HEK293 (cell line): ENCODE measurements around the gene RASA2.

ENCODE experiments used
- CTCF ChIA-PET: fragments of 350-600 bp; formaldehyde crosslinking; extraction: SDS; loops from one replicate; lab custom pipeline; 2021; ENCODE audit warnings: antibody characterized with exemption; lab: Yijun Ruan, JAX
- POLR2A ChIA-PET: fragments of 300-600 bp; formaldehyde crosslinking; extraction: SDS; loops from one replicate; lab custom pipeline; 2020; ENCODE audit warnings: antibody characterized with exemption, inconsistent platforms; lab: Yijun Ruan, JAX
- H3K27ac ChIP-seq: fragments of 200-500 bp; sonication (Bioruptor generic); 2 replicates; pipeline ENCODE4 v1.5.1; 2014; ENCODE audit warnings: low read depth, low read length, control low read depth, inconsistent platforms; ENCODE audit errors: extremely low read depth
- H3K36me3 ChIP-seq, 2 experiments: fragments of 200-500 bp in 1 of 2; sonication (Bioruptor generic) in 1 of 2; 1 replicate in 1 of 2; 2 replicates in 1 of 2; pipeline ENCODE4 v1.5.1; 2014 to 2017; ENCODE audit warnings: inconsistent platforms in 2 of 2, low read length in 2 of 2; ENCODE audit not compliant: control insufficient read depth in 2 of 2, insufficient read depth in 1 of 2
- H3K4me1 ChIP-seq: fragments of 200-500 bp; sonication (Bioruptor generic); 2 replicates; pipeline ENCODE4 v1.5.1; 2014; ENCODE audit warnings: mild to moderate bottlenecking, low read length, inconsistent platforms; ENCODE audit not compliant: control insufficient read depth, insufficient read depth
- H3K4me3 ChIP-seq: 2 replicates; pipeline ENCODE4 v1.5.1; 2011; ENCODE audit warnings: low read depth, mild to moderate bottlenecking, control low read depth, low read length, moderate library complexity
- H3K9me3 ChIP-seq: fragments of 200-500 bp; sonication (Bioruptor generic); 2 replicates; pipeline ENCODE4 v1.5.1; 2014; ENCODE audit warnings: low read depth, low read length, inconsistent platforms; ENCODE audit not compliant: control insufficient read depth, insufficient read depth
- AEBP2 ChIP-seq: fragments of 450-650 bp; formaldehyde crosslinking; IDR thresholded peaks from 2 replicates; pipeline ENCODE4 v1.5.1; 2016; ENCODE audit warnings: missing biosample characterization, missing genetic modification characterization, borderline replicate concordance
- GLIS1 ChIP-seq: fragments of 450-650 bp; formaldehyde crosslinking; IDR thresholded peaks from 2 replicates; pipeline ENCODE4 v1.5.1; 2016; ENCODE audit warnings: missing biosample characterization, missing genetic modification characterization
- HOXA7 ChIP-seq: sonication (generic); formaldehyde crosslinking; IDR thresholded peaks from 2 replicates; pipeline ENCODE4 v1.8.1; 2022; ENCODE audit warnings: missing genetic modification reagents, borderline replicate concordance
- SCRT1 ChIP-seq: fragments of 450-650 bp; formaldehyde crosslinking; IDR thresholded peaks from 2 replicates; pipeline ENCODE4 v1.5.1; 2016; ENCODE audit warnings: missing biosample characterization, missing genetic modification characterization, borderline replicate concordance
- SP7 ChIP-seq: fragments of 450-650 bp; formaldehyde crosslinking; IDR thresholded peaks from 2 replicates; pipeline ENCODE4 v1.5.1; 2016; ENCODE audit warnings: missing biosample characterization, missing genetic modification characterization
- YY2 ChIP-seq: fragments of 450-650 bp; formaldehyde crosslinking; IDR thresholded peaks from 2 replicates; pipeline ENCODE4 v1.5.1; 2016; ENCODE audit warnings: missing biosample characterization, missing genetic modification characterization
- ZBTB21 ChIP-seq: fragments of 450-650 bp; formaldehyde crosslinking; IDR thresholded peaks from 2 replicates; pipeline ENCODE4 v1.5.1; 2017; ENCODE audit warnings: missing biosample characterization, missing genetic modification characterization
- ZNF114 ChIP-seq: fragments of 450-650 bp; formaldehyde crosslinking; IDR thresholded peaks from 2 replicates; pipeline ENCODE4 v1.5.0; 2017; ENCODE audit warnings: missing biosample characterization, missing genetic modification characterization
- ZNF121 ChIP-seq: fragments of 450-650 bp; formaldehyde crosslinking; IDR thresholded peaks from 2 replicates; pipeline ENCODE4 v1.5.1; 2016; ENCODE audit warnings: missing biosample characterization, missing genetic modification characterization
- ZNF146 ChIP-seq: fragments of 450-650 bp; formaldehyde crosslinking; IDR thresholded peaks from 2 replicates; pipeline ENCODE4 v1.5.1; 2016; ENCODE audit warnings: missing biosample characterization, missing genetic modification characterization
- ZNF223 ChIP-seq: fragments of 450-650 bp; formaldehyde crosslinking; IDR thresholded peaks from 2 replicates; pipeline ENCODE4 v1.5.1; 2016; ENCODE audit warnings: missing biosample characterization, missing genetic modification characterization
- ZNF23 ChIP-seq: fragments of 450-650 bp; formaldehyde crosslinking; IDR thresholded peaks from 2 replicates; pipeline ENCODE4 v1.5.1; 2016; ENCODE audit warnings: missing biosample characterization, missing genetic modification characterization, borderline replicate concordance
- ZNF324 ChIP-seq: fragments of 450-650 bp; formaldehyde crosslinking; IDR thresholded peaks from 2 replicates; pipeline ENCODE4 v1.5.1; 2016; ENCODE audit warnings: missing biosample characterization, missing genetic modification characterization
- ZNF398 ChIP-seq: fragments of 450-650 bp; formaldehyde crosslinking; IDR thresholded peaks from 2 replicates; pipeline ENCODE4 v1.5.1; 2017; ENCODE audit warnings: missing biosample characterization, missing genetic modification characterization
- ZNF521 ChIP-seq: fragments of 450-650 bp; formaldehyde crosslinking; IDR thresholded peaks from 2 replicates; pipeline ENCODE4 v1.5.1; 2017; ENCODE audit warnings: missing biosample characterization, mild to moderate bottlenecking, missing genetic modification characterization
- ZNF560 ChIP-seq: fragments of 450-650 bp; formaldehyde crosslinking; IDR thresholded peaks from 2 replicates; pipeline ENCODE4 v1.5.1; 2017; ENCODE audit warnings: missing biosample characterization, missing genetic modification characterization, borderline replicate concordance
- ZNF639 ChIP-seq: fragments of 450-650 bp; formaldehyde crosslinking; IDR thresholded peaks from 2 replicates; pipeline ENCODE4 v1.5.1; 2016; ENCODE audit warnings: missing biosample characterization, missing genetic modification characterization
- ZNF645 ChIP-seq: fragments of 450-650 bp; formaldehyde crosslinking; IDR thresholded peaks from 2 replicates; pipeline ENCODE4; 2016; ENCODE audit warnings: missing biosample characterization, missing genetic modification characterization
- ZNF660 ChIP-seq: fragments of 450-650 bp; IDR thresholded peaks from 2 replicates; pipeline ENCODE4 v1.5.1; 2018; ENCODE audit warnings: missing biosample characterization, mild to moderate bottlenecking, missing genetic modification characterization
- ZXDB ChIP-seq: fragments of 450-650 bp; formaldehyde crosslinking; IDR thresholded peaks from 2 replicates; pipeline ENCODE4 v1.5.1; 2016; ENCODE audit warnings: missing biosample characterization, missing genetic modification characterization

The RASA2 gene

GRCh38 chr3:141649871-141650270, 163.0 kb downstream of the RASA2 start:
- POLR2A ChIA-PET, result no interaction called here
- Histone ChIP-seq H3K36me3 (no peaks in the 10 kb centered on the region), H3K27ac (no peak overlapping the region), H3K4me3 (no peak overlapping the region), H3K4me1 (no peaks in the 10 kb centered on the region), H3K9me3 (no peaks in the 10 kb centered on the region)
- CTCF ChIA-PET, result interaction anchor here (0.7 to 1.1 kb wide), 2 partner anchors 49 to 289 kb away, joined by 3 read pairs; no protein-coding TSS in a partner anchor
- TF ChIP-seq HOXA7 (CRISPR knock-in tag), result no peak
- TF ChIP-seq ZNF23 (tag by site-specific recombination), result no peak
- no peak for TF ChIP-seq ZNF660 (tag by site-specific recombination)
- TF ChIP-seq ZNF146 (tag by site-specific recombination), result no peak
- no peak for TF ChIP-seq ZBTB21 (tag by site-specific recombination)
- no peak for TF ChIP-seq ZXDB
- no peak for TF ChIP-seq ZNF521 (tag by site-specific recombination)
- TF ChIP-seq ZNF114 (tag by site-specific recombination), result no peak
- no peak for TF ChIP-seq ZNF324 (tag by site-specific recombination)
- no peak for TF ChIP-seq ZNF645

- Histone ChIP-seq H3K4me3 (no peak overlapping the region), H3K4me1 (no peaks in the 10 kb centered on the region), H3K27ac (no peak overlapping the region), H3K36me3 (no peaks in the 10 kb centered on the region), H3K9me3 (no peaks in the 10 kb centered on the region)
- POLR2A ChIA-PET, result no interaction called here
- no peak for TF ChIP-seq ZNF23 (tag by site-specific recombination)
- TF ChIP-seq GLIS1, result no peak
- TF ChIP-seq ZNF121 (tag by site-specific recombination), result no peak
- no peak for TF ChIP-seq AEBP2 (tag by site-specific recombination)
- no peak for TF ChIP-seq ZNF639 (tag by site-specific recombination)
- TF ChIP-seq SCRT1 (tag by site-specific recombination), result no peak
- no peak for TF ChIP-seq ZNF223 (tag by site-specific recombination)
- no peak for TF ChIP-seq YY2 (tag by site-specific recombination)
- no peak for TF ChIP-seq SP7 (tag by site-specific recombination)
- TF ChIP-seq ZNF398, result no peak
- no peak for TF ChIP-seq ZNF560 (tag by site-specific recombination)
- CTCF ChIA-PET, result no interaction called here
Observed at GRCh38 chr3:141650783-141651182, 164.0 kb downstream of the RASA2 start.
